ENCODE data around the gene FGL2. TPM values are rescaled to one million over a fixed set of nuclear protein-coding genes. Genes with fewer than 3 reads are reported as not detected.

FGL2 gene
- total and polyA plus RNA-seq, 2 experiments from 2014 or later, result not detected

- TF ChIP-seq CREB1 (CRISPR knock-in tag; IDR thresholded peaks at IDR 0.05; ENCODE audit: low read depth), result no peak
Observed at GRCh38 chr7:77246026-77246640, 46.5 kb upstream of the FGL2 start (continued).

- no peaks in the 10 kb centered on the region for H3K9me3 Mint-ChIP-seq
- H3K9me2 ChIP-seq (ENCODE audit: insufficient read depth), result no peaks in the 10 kb centered on the region
- TF ChIP-seq ZNF114 (CRISPR knock-in tag; IDR thresholded peaks at IDR 0.05) (no peak), ETS1 (IDR thresholded peaks at IDR 0.05) (no peak)
- H3K4me2 ChIP-seq, result no peak overlapping the region
- no peaks in the 10 kb centered on the region for H3F3A ChIP-seq (replicated peaks; ENCODE audit: low read depth)
- H3K36me3 Mint-ChIP-seq (ENCODE audit: low read depth), result no peaks in the 10 kb centered on the region
- ATAC-seq (no peak), DNase-seq (ENCODE audit: low spot score) (no peak)
- peaks cover 16% of the 10 kb centered on the region for H3K4me1 ChIP-seq (ENCODE audit: insufficient read depth)
- no peaks in the 10 kb centered on the region for H3K27me3 ChIP-seq (ENCODE audit: insufficient read depth)
- no peak overlapping the region for H3K4me3 Mint-ChIP-seq
- no peak overlapping the region; the same call in 1 of the 2 replicates for H2AFZ ChIP-seq
- peaks cover 25% of the 10 kb centered on the region for H3K4me1 Mint-ChIP-seq
- H3K36me3 ChIP-seq (ENCODE audit: insufficient read depth), result no peaks in the 10 kb centered on the region
- no peak overlapping the region for H3K4me3 ChIP-seq
- peaks cover 2% of the 10 kb centered on the region for H3K27me3 Mint-ChIP-seq (ENCODE audit: insufficient read depth, low read depth, poor library complexity)
- no peaks in the 10 kb centered on the region for H3K79me2 ChIP-seq (replicated peaks; ENCODE audit: insufficient read depth)
- no peak overlapping the region for H3K27ac ChIP-seq (ENCODE audit: low read depth)
- H3K27ac Mint-ChIP-seq, result no peak overlapping the region
- no peaks in the 10 kb centered on the region for H4K20me1 ChIP-seq (replicated peaks; ENCODE audit: insufficient read depth)
Observed at GRCh38 chr7:77245015-77245755, 45.6 kb upstream of the FGL2 start.

GRCh38 chr7:77244222-77244934 is 44.8 kb upstream of the FGL2 start:
- Histone ChIP-seq H3K4me2 (no peak overlapping the region), H3K27ac (ENCODE audit: low read depth) (no peak overlapping the region), H2AFZ (no peak overlapping the region), H3K79me2 (replicated peaks; ENCODE audit: insufficient read depth) (no peaks in the 10 kb centered on the region), H3K4me3 (no peak overlapping the region), H3K9me2 (ENCODE audit: insufficient read depth) (no peaks in the 10 kb centered on the region), H3K36me3 (ENCODE audit: insufficient read depth) (no peaks in the 10 kb centered on the region), H4K20me1 (replicated peaks; ENCODE audit: insufficient read depth) (no peaks in the 10 kb centered on the region), H3K4me1 (ENCODE audit: insufficient read depth) (peaks cover 15% of the 10 kb centered on the region), H3F3A (replicated peaks; ENCODE audit: low read depth) (no peaks in the 10 kb centered on the region), H3K27me3 (ENCODE audit: insufficient read depth) (no peaks in the 10 kb centered on the region)
- Mint-ChIP-seq H3K4me1 (peaks cover 25% of the 10 kb centered on the region), H3K27me3 (ENCODE audit: insufficient read depth, low read depth, poor library complexity) (peaks cover 2% of the 10 kb centered on the region), H3K27ac (no peak overlapping the region), H3K9me3 (no peaks in the 10 kb centered on the region), H3K36me3 (ENCODE audit: low read depth) (no peaks in the 10 kb centered on the region), H3K4me3 (no peak overlapping the region)
- DNase-seq (ENCODE audit: low spot score), result no peak
- TF ChIP-seq NANOG (IDR thresholded peaks at IDR 0.05; ENCODE audit: borderline replicate concordance), result no peak
- TF ChIP-seq CTCF (conservative IDR thresholded peaks at IDR 0.05; ENCODE audit: low read depth in 2 of 2), result no peak
- no peak for TF ChIP-seq JUNB (IDR thresholded peaks at IDR 0.05; ENCODE audit: unreplicated experiment)
- no peak for TF ChIP-seq EZH2phosphoT487 (IDR thresholded peaks at IDR 0.05; ENCODE audit: unreplicated experiment)
- no peak for TF ChIP-seq EZH2 (IDR thresholded peaks at IDR 0.05; ENCODE audit: low read depth, unreplicated experiment)
- ATAC-seq, result no peak

Data from GM23338 (cell line).